Astrocyte of the spinal cord (primary cell): ENCODE data around the gene TNFSF4.
"Not testable (repeated sequence)": the region's sequence is repeated elsewhere in the genome, so short reads cannot be mapped to it uniquely, and the experiment has no call there.

Source experiments
- DNase-seq: peaks from one replicate; pipeline ENCODE4 v3.0.0; 2011; ENCODE audit warnings: low read depth, low spot score
- H3K4me3 ChIP-seq: 2 replicates; pipeline ENCODE4 v1.5.1; 2011; ENCODE audit warnings: low read depth, mild to moderate bottlenecking, low read length, moderate library complexity
- CTCF ChIP-seq: IDR thresholded peaks from 2 replicates; pipeline ENCODE4 v1.5.1; 2012; ENCODE audit warnings: low read depth, mild to moderate bottlenecking, low read length, inconsistent platforms
- in situ Hi-C: cut with HindIII; loops from 2 replicates; pipeline ENCODE4 v1.10.0; 2017; ENCODE audit warnings: low sequenced_read_pairs

Gene TNFSF4

DNA sequence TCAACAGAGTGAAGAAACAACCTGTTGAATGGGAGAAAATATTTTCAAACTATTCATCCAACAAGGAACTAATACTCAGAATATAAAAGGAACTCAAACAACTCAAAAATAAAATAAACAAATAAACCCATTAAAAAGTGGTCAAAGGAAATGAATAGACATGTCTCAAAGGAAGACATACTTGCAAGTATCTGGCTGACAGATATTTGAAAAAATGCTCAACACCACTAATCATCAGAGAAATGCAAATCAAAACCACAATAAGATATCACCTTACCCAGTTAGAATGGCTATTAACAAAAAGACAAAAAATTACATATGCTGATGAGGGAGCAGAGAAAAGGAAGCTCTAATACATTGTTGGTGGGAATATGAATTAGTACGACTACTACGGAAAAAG, 38.2 kb downstream of the TNFSF4 start:
- DNase-seq, result no peak
- no peak for TF ChIP-seq CTCF
- H3K4me3 ChIP-seq, result no peak overlapping the region
- in situ Hi-C loops, result no loop called here

- in situ Hi-C loops, result no loop called here
- TF ChIP-seq CTCF, result no peak
- no peak for DNase-seq
- H3K4me3 ChIP-seq, result no peak overlapping the region
These were observed 42.4 kb downstream of the TNFSF4 start for GRCh38 chr1:173164686-173165085.

DNA sequence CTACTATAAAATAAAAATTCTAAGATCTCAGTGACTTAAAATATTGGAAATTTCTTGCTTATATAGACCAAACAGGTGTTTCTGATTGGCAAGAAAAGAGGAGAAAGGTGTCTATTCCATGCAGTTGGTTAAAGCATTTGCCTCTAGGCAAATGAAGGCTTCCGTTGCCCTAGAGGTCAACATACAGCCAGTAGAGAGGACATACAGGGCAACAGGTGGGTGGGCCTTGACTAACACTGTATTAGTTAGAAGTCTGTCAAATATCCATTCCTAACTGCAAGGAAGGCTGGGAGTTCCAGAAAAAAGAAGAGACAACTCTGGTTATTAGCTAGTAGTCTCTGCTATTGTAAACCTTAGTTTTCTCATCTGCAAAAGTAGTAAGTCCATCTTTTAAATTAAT, 43.0 kb downstream of the TNFSF4 start:
- no peak for DNase-seq
- H3K4me3 ChIP-seq, result no peak overlapping the region
- in situ Hi-C loops, result no loop called here
- TF ChIP-seq CTCF, result no peak

DNA sequence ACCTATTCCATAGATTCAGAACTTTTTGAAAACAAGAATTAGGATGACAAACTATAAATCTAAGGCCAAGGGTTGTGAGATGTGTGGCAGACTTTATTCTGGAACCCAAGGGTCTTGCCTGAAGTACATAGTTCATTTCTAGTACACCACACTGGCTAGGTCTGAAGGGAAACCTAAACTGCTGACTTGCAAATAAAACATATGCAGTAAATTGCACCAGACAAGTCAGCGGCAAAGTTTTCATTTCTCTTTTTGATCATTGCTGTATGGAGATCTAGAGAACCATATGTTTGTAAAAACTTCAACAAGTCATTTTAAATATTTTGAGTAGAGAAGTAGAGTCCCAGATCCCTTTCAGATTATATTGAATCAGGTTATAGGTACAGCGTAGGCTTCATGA, 43.9 kb downstream of the TNFSF4 start:
- in situ Hi-C loops, result no loop called here
- no peak for DNase-seq
- no peak overlapping the region for H3K4me3 ChIP-seq
- TF ChIP-seq CTCF, result no peak

- TF ChIP-seq CTCF, result no peak
- H3K4me3 ChIP-seq, result no peak overlapping the region
- in situ Hi-C loops, result no loop called here
- DNase-seq, result no peak
These were observed 44.5 kb downstream of the TNFSF4 start for GRCh38 chr1:173162601-173163000.

GRCh38 chr1:173161510-173162221, 45.5 kb downstream of the TNFSF4 start:
- H3K4me3 ChIP-seq, result no peak overlapping the region
- DNase-seq, result peak; percentile 82
- in situ Hi-C loops, result no loop called here

GRCh38 chr1:173153964-173154363, 53.2 kb downstream of the TNFSF4 start:
- DNase-seq, H3K4me3 ChIP-seq, in situ Hi-C loops: not testable (repeated sequence)

More at GRCh38 chr1:173161510-173162221, 45.5 kb downstream of the TNFSF4 start:
- no peak for TF ChIP-seq CTCF
